NOMO-1 treated with dmso at 0.1 percent for 144 hours (cell line): ENCODE data around the gene GPRIN3.
A peak's percentile ranks its signal among the peaks of the same experiment; 100 is the strongest.
"Not testable (repeated sequence)": the region's sequence is repeated elsewhere in the genome, so short reads cannot be mapped to it uniquely, and the experiment has no call there.

Experiments
- DNase-seq: peaks from one replicate; lab custom pipeline; 2025; ENCODE audit not compliant: unreplicated experiment; lab: John Stamatoyannopoulos, UW

The GPRIN3 gene

DNA sequence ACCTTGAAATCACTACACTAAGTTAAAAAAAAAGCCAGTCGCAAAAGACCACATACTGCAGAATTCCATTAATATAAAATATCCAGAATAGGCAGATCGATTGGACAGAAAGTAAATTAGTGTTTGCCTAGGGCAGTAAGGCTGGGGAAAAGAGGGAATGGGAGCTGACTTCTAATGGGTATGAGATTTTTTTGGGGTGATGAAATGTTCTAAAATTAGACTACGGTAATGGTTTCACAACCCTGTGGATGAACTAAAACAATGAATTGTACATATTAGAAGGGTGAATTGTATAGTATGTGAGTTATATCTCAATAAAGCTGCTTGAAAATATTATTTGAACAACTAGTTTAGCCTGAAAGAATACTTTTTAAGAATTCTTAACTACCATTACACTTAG, 6.7 kb upstream of the GPRIN3 start:
- DNase-seq = no peak

DNA sequence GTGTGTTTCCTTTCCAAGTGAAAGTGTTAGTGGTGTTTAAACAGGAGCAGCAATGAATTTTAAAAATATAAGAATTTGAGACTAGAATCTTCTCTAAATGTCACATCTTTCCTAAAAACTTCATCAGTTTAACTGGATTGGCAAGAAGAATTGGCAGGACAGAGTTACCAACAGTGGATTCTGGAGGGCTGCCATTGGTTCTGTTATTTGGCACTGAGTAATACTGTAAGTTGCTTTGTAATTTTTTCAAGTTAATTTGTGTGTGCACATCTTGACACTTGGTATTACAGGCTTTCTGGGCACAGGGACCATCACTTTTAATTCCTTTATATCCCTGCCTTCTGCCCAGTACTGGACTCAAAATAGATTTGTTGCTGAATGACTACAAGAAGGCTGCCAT, 4.5 kb upstream of the GPRIN3 start:
- no peak for DNase-seq

DNA sequence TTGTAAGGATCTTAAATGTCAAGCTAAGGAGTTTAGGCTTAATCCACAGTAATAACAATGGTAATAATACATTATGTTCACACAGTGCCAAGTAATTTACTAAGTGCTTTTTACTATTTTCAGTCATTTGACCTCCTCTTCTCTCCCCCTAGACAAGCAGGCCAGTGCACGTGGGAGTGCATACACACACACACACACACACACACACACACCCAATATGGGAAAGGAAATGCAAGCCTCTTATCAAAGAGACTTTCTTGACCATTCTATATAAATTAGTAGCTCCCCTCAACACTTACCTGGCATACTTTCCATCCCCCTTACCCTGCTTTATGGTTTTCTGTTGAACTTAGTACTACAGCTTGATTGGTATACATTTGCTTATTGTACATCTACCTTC, 3.8 kb upstream of the GPRIN3 start:
- no peak for DNase-seq

GRCh38 chr4:89309154-89309553, 1.6 kb upstream of the GPRIN3 start:
- not testable (repeated sequence) for DNase-seq

DNA sequence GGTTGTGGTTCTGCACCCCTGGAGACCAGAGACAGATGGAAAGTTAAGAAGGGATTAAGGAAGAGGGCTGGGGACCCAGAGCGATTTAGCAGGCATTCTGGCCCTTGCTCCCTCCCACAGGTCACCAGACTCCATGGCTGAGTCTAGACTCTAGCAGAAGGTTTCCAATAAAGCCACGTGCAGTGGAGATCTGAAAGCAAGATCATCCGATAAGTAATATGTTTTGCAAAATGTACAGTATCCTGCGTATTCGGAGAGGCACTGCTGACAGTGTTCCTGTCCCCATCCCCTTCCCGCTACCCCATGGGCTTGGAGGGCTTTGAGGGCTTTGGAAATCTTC, 531 bp upstream of the GPRIN3 start:
- DNase-seq = no peak

DNA sequence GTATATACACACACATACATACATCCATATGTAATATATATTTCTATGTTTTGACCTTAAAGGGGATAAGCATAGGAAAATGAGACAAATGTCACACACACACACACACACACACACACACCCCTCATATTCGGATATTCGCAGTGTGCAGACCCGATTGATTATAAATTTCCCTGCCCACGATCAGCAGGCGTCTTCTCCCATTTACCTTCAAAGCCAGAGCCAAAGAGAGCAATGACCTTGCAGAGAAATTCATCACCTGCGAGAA, 488 bp downstream of the GPRIN3 start:
- no peak for DNase-seq

DNA sequence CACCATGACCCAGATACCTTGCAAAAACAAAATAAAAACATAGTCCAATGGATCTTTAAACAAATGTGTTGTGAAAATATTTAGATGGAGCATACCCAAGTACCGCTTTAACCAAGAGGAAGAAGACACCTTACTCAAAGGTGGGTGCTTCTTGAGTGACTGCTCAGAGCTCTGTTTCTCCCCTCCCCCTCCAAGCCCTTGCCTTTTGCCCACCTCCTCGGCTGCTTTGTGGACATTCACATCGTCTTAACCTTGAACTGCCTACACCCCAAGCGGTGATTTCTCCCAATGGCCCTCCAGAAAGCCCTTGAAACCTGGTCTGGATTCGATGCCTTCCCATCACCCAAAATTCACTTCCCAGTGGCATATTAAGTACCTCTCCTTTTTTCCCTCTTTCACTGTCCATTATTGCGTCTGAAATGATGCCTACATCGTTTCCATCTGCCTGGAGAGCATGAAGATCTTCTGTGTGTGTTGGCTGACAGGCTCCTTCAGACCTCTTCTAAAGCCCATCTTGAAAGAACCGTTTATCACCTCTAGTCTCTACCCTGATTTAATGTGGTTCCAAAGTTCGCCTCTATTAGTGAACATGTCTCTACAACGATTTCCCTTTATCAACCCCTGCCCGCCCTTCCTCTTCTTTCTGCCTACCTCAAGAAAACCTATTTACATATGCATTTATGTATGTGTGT, 968 bp downstream of the GPRIN3 start:
- no peak for DNase-seq

GRCh38 chr4:89305712-89306437, 1.7 kb downstream of the GPRIN3 start:
- DNase-seq = peak; percentile 86

DNA sequence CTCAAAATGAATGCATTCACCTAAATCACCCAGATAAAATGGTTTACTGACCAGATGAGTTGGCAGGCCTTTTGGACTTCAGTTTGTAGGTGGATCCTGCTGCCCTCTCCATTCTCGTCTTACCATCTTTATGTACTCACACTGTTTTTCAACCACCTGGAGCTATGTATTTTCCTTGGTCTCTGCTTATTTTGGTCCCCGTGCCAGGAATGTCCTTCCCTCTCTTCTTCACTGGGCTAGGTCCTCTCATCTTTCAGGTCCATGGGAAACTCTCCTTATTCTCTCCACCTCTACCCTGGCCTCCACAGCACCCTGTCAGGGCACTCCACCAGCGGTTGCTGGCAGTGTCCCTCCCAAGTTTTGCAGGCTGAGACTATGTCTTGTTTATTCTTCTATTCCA, 2.6 kb downstream of the GPRIN3 start:
- no peak for DNase-seq

GRCh38 chr4:89303814-89304388, 3.7 kb downstream of the GPRIN3 start:
- no peak for DNase-seq

DNA sequence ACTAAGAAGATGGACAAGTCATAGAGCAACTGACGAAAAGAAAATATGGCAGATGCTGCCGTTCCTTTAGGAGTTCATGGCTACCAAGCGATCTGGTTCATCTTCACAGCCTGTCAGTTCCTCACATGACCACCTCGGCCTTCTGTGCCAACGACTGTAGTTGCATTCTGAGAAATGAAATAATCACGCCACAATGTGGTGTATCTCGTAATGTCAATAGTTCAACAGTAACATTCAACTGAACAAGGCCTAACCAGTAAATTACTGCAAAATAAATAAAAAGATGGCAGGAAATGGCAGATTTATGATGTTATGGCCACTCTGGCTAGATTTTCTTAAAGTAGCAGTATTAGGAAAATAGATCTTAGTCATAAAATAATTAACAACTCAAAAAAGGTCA, 4.4 kb downstream of the GPRIN3 start:
- DNase-seq = no peak

DNA sequence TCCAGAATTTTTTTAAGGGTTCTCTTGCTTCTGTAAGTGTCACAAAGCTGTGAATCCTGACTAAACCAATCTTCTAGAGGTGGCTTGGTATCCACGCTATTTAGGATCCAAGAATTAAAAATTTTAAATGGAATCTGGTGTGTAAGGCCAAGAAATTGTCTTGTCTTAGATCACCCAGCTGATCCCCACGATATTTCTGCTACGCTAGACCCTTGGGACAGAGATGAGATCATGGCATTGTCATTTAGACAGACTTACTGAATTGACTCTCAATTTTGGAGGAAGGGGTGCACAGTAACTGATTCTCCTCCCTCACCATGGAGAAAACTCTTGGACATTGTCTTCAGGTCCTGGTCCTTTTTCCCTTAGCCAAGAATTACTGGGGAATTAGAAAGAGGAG, 5.7 kb downstream of the GPRIN3 start:
- no peak for DNase-seq

GRCh38 chr4:89301003-89301402, 6.6 kb downstream of the GPRIN3 start:
- DNase-seq = no peak

- DNase-seq = no peak
Observed at GRCh38 chr4:89300499-89300898, 7.1 kb downstream of the GPRIN3 start.

GRCh38 chr4:89300060-89300459, 7.5 kb downstream of the GPRIN3 start:
- DNase-seq = no peak

- no peak for DNase-seq
Observed at GRCh38 chr4:89299153-89299791, 8.3 kb downstream of the GPRIN3 start.

DNA sequence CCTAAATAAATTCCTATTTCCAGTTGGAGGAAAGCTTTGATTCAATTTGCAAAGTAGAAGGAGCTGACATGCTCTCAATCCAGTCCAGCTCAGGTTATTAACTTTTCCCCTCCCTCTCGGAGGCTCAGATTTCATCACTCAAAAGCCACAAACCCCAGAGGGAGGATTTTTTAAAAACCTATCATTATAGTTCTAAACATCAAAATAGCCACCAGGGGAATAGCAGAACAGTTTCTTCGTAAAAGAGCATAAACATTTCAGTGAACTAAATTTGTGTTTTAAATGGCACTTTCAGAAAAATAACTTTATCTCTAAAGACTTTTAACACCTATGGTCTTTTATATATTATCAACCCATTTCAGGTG, 8.8 kb downstream of the GPRIN3 start:
- DNase-seq = peak; percentile 27

GRCh38 chr4:89298155-89298554, 9.4 kb downstream of the GPRIN3 start:
- no peak for DNase-seq

GRCh38 chr4:89296896-89297295, 10.7 kb downstream of the GPRIN3 start:
- no peak for DNase-seq

DNA sequence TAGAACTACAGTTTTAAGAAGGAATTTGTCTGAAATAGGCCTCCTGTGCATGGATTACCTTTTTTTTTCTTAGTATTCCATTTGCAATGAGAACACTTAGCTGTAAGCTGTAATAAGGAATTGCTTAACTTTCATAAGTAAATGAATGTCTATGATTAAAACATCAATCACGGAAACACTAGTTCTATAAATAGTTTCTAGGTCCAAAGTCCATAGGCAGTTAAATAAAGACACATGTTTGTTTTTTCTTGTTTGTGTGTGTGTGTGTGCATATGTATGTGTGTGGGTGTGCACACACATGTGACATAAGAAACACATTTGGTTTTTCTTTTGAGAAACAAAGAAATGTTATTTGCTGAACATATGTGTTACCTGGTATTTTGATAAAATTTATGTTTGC, 11.2 kb downstream of the GPRIN3 start:
- DNase-seq = no peak

DNA sequence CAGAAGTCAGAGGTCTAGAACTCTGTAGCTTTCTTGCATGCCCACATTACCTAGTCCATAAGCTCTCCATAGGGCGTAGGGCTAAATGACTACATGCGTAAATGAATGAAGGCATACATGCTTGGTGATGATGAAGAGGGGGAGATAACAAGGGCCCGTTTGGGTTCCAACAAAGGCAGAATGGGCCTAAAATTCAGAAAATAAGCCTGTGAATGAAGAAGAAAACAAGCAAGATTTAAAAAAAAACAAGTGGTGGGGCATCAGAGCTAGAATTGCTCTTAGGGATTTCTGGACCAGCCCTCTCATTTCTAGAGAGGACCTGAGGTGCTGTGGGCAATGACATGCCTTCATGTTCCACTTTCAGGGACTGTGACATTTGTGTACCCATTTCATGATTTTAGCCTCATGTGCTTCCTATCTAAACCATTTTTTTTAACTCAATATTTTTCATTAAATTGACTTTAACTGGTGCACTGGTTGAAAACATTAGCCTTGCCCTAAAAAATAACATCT, 12.1 kb downstream of the GPRIN3 start:
- no peak for DNase-seq

GRCh38 chr4:89294573-89295269, 12.9 kb downstream of the GPRIN3 start:
- DNase-seq = peak; percentile 49
